Embryonic facial prominence (tissue), 1 donor: ENCODE results near the gene BEX3.
"Not testable (repeated sequence)": the region's sequence is repeated elsewhere in the genome, so short reads cannot be mapped to it uniquely, and the experiment has no call there.

ENCODE experiments used
- DNase-seq: peaks from one replicate; pipeline ENCODE4 v3.0.0-alpha.2; 2016; ENCODE audit errors: extremely low spot score

BEX3 gene

GRCh38 chrX:103382877-103383276 lies 6.5 kb downstream of the BEX3 start:
- DNase-seq = no peak

GRCh38 chrX:103384672-103385071 lies 8.3 kb downstream of the BEX3 start:
- no peak for DNase-seq

- DNase-seq = not testable (repeated sequence)
These were observed 9.0 kb downstream of the BEX3 start for GRCh38 chrX:103385283-103385830.

- no peak for DNase-seq
These were observed 10.0 kb downstream of the BEX3 start for GRCh38 chrX:103386332-103386731.

GRCh38 chrX:103393487-103393886 lies 17.1 kb downstream of the BEX3 start:
- DNase-seq = no peak

- no peak for DNase-seq
These were observed 19.8 kb downstream of the BEX3 start for GRCh38 chrX:103396186-103396585.

- DNase-seq = no peak
These were observed 20.3 kb downstream of the BEX3 start for GRCh38 chrX:103396660-103397059.

GRCh38 chrX:103397707-103398106 lies 21.4 kb downstream of the BEX3 start:
- DNase-seq = no peak

GRCh38 chrX:103398421-103398864 lies 22.1 kb downstream of the BEX3 start:
- DNase-seq = no peak

- DNase-seq = no peak
These were observed 23.4 kb downstream of the BEX3 start for GRCh38 chrX:103399744-103400143.

GRCh38 chrX:103400931-103401330 lies 24.6 kb downstream of the BEX3 start:
- DNase-seq = no peak

- peak; percentile 14 for DNase-seq
These were observed 28.1 kb downstream of the BEX3 start for GRCh38 chrX:103404231-103405008.

GRCh38 chrX:103405009-103405333 lies 28.6 kb downstream of the BEX3 start:
- DNase-seq = no peak

GRCh38 chrX:103406256-103406655 lies 29.9 kb downstream of the BEX3 start:
- DNase-seq = no peak

- DNase-seq = no peak
These were observed 31.4 kb downstream of the BEX3 start for GRCh38 chrX:103407776-103408175.

GRCh38 chrX:103411721-103412120 lies 35.4 kb downstream of the BEX3 start:
- not testable (repeated sequence) for DNase-seq

GRCh38 chrX:103413705-103414387 lies 37.5 kb downstream of the BEX3 start:
- DNase-seq = no peak

- DNase-seq = no peak
These were observed 38.2 kb downstream of the BEX3 start for GRCh38 chrX:103414561-103414960.

- no peak for DNase-seq
These were observed 38.7 kb downstream of the BEX3 start for GRCh38 chrX:103415068-103415467.

- DNase-seq = no peak
These were observed 39.2 kb downstream of the BEX3 start for GRCh38 chrX:103415528-103415927.

GRCh38 chrX:103417370-103417769 lies 41.0 kb downstream of the BEX3 start:
- no peak for DNase-seq

GRCh38 chrX:103417933-103418332 lies 41.6 kb downstream of the BEX3 start:
- no peak for DNase-seq

- DNase-seq = no peak
These were observed 42.5 kb downstream of the BEX3 start for GRCh38 chrX:103418811-103419340.
